ENCODE measurements around the gene IL12A. TPM values are rescaled to one million over a fixed set of nuclear protein-coding genes. Genes with fewer than 3 reads are reported as not detected.

Gene IL12A
- total RNA-seq, 1 donor from 2014 or later: 7.8 TPM

DNA sequence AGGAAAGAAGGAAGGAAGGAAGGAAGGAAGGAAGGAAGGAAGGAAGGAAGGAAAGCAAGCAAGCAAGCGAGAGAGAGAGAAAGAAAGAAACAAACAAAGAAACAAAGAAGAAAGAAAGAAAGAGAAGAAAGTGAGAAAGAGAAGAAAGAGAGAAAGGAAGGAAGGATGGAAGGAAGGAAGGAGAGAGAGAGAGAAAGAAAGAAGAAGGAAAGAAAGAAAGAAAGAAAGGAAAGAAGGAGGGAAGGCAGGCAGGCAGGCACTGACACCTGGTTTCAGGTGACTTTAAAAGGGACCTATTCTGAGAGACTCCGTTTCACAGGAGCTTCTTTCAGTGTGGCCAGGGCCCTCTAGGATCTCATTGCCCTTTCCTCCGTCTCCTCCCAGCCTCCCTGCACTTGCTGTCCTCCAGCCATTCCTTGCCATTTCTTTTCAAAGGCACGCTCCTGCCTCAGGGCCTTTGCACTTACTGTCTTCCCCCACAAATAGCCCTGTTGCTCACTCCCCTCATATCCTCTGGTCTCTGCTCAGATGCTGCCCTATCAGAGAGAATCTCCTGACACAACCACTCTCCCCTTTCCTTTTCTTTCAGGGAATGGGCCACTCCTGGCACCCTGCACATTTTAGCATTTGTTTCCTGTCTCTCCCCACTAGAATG, 31.5 kb downstream of the IL12A start:
- Mint-ChIP-seq H3K4me1 (no peaks in the 10 kb centered on the region), H3K36me3 (ENCODE audit: low read depth) (no peaks in the 10 kb centered on the region), H3K27ac (no peak overlapping the region), H3K27me3 (peaks cover 12% of the 10 kb centered on the region), H3K9me3 (no peaks in the 10 kb centered on the region), H3K4me3 (no peak overlapping the region)
- intact Hi-C loops (cut with micrococcal nuclease): no loop called here
- TF ChIP-seq, protein P1, sequence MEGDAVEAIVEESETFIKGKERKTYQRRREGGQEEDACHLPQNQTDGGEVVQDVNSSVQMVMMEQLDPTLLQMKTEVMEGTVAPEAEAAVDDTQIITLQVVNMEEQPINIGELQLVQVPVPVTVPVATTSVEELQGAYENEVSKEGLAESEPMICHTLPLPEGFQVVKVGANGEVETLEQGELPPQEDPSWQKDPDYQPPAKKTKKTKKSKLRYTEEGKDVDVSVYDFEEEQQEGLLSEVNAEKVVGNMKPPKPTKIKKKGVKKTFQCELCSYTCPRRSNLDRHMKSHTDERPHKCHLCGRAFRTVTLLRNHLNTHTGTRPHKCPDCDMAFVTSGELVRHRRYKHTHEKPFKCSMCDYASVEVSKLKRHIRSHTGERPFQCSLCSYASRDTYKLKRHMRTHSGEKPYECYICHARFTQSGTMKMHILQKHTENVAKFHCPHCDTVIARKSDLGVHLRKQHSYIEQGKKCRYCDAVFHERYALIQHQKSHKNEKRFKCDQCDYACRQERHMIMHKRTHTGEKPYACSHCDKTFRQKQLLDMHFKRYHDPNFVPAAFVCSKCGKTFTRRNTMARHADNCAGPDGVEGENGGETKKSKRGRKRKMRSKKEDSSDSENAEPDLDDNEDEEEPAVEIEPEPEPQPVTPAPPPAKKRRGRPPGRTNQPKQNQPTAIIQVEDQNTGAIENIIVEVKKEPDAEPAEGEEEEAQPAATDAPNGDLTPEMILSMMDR (IDR thresholded peaks at IDR 0.05): no peak
- CTCF ChIA-PET: no interaction called here
- POLR2A ChIA-PET: no interaction called here
- DNase-seq: no peak
- no peak for ATAC-seq (ENCODE audit: low read depth)

DNA sequence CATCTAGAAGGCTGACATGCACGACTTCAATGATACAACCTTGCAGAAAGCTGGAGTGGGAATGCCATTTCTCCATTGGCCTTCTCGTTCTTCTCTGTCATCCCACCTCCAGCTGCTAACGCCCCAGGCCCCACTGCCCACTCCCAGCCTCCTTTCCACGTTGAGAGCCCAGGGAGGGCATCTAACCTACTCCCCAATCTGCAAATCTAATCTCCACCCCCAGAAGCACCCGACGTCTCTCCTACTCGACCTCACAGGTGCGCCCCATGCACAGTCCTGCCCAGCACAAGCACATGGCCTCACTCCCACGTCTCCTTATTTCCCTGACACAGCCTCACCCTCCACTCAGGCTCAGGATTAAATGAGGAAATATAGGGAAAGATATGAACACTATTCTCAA, 33.4 kb downstream of the IL12A start:
- no peak overlapping the region for H3K4me3 Mint-ChIP-seq
- no peaks in the 10 kb centered on the region for H3K9me3 Mint-ChIP-seq
- no peaks in the 10 kb centered on the region for H3K4me1 Mint-ChIP-seq
- peaks cover 12% of the 10 kb centered on the region for H3K27me3 Mint-ChIP-seq
- H3K36me3 Mint-ChIP-seq (ENCODE audit: low read depth): no peaks in the 10 kb centered on the region
- CTCF ChIA-PET: interaction anchor here (0.9 to 1.6 kb wide), 2 partner anchors 11 to 17 kb away, joined by 3 to 4 read pairs; no protein-coding TSS in a partner anchor
- intact Hi-C loops (cut with micrococcal nuclease): no loop called here
- H3K27ac Mint-ChIP-seq: no peak overlapping the region
- POLR2A ChIA-PET: no interaction called here
- TF ChIP-seq, protein P1 (IDR thresholded peaks at IDR 0.05): no peak
- no peak for ATAC-seq (ENCODE audit: low read depth)
- DNase-seq: no peak

DNA sequence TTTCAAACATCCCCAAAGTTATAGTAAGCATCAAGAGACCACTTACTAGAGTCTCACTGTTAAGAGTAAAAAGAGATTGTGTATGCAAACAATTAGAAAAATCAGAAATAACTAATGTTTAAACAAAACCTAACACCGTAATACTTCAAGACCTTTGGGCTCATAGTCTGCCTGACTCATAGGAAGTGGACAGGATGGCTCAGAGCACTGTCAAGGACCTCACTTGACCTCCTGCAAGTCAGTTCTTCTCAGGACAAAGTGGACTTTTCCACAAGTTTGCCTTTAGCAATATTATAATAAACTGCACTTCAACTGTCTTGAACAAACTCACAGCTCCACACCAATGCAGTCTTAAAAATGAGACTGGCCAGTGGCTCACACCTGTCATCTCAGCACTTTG, 34.8 kb downstream of the IL12A start:
- POLR2A ChIA-PET: no interaction called here
- DNase-seq (no peak), ATAC-seq (ENCODE audit: low read depth) (no peak)
- H3K36me3 Mint-ChIP-seq (ENCODE audit: low read depth): no peaks in the 10 kb centered on the region
- H3K4me1 Mint-ChIP-seq: no peaks in the 10 kb centered on the region
- CTCF ChIA-PET: no interaction called here
- no peak overlapping the region for H3K4me3 Mint-ChIP-seq
- intact Hi-C loops (cut with micrococcal nuclease): no loop called here
- TF ChIP-seq, protein P1 (IDR thresholded peaks at IDR 0.05): no peak
- H3K27ac Mint-ChIP-seq: no peak overlapping the region
- peaks cover 12% of the 10 kb centered on the region for H3K27me3 Mint-ChIP-seq
- H3K9me3 Mint-ChIP-seq: no peaks in the 10 kb centered on the region

DNA sequence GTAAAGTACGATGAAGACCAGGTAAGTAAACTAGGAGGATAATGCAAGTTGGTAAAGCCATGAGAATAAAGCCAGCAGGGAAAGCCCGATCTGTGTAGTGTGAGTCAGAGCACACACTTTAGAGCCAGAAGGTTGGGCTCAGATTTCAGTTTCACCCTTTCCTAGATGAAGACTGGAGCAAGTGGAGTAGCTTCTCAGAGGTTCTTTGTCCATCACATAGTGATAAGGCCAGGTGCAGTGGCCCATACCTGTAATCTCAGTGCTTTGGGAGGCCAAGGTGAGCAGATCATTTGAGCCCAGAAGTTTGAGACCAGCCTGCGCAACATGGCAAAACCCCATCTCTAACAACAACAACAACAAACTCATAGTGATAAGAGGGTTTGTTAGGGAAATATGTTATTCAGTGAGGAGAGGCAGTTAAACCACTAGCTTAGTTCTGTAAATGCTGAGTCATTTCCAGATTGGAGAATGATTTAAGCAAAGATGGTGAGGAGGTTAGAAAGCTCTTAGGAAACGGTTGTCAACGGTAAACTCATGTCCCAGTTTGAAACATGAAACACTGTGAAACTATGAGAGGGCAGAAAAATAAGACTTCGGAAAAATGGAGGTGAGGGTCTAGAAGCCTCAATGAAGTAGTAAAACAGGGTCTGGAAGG, 39.0 kb downstream of the IL12A start:
- H3K4me3 Mint-ChIP-seq: no peak overlapping the region
- ChIA-PET POLR2A (no interaction called here), CTCF (no interaction called here)
- peak overlapping the region; percentile 36 for H3K27ac Mint-ChIP-seq
- H3K36me3 Mint-ChIP-seq (ENCODE audit: low read depth): no peaks in the 10 kb centered on the region
- TF ChIP-seq, protein P1 (IDR thresholded peaks at IDR 0.05): no peak
- H3K9me3 Mint-ChIP-seq: no peaks in the 10 kb centered on the region
- intact Hi-C loops (cut with micrococcal nuclease): no loop called here
- no peak for DNase-seq
- no peak for ATAC-seq (ENCODE audit: low read depth)
- no peaks in the 10 kb centered on the region for H3K4me1 Mint-ChIP-seq
- H3K27me3 Mint-ChIP-seq: no peaks in the 10 kb centered on the region

DNA sequence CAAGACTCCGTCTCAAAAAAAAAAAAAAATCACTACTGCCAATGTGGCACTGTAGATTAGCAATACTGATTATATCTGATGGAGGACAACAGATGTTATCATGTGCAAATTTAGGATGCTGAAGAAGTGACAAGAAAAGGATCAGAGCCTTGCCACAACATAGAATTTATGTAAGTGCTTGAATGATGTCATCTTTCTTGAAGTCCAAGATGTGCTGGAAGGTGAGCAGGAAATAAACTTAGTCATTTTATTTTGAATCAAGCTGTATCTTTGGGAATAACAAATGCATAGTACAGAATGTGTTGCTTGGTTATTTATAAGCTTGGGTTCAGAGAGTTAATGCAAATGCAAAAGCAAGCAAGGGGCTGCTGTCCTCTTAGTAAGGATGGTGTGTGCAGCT, 47.1 kb downstream of the IL12A start:
- POLR2A ChIA-PET: no interaction called here
- ATAC-seq (ENCODE audit: low read depth): no peak
- Mint-ChIP-seq H3K4me3 (no peak overlapping the region), H3K4me1 (peaks cover 6% of the 10 kb centered on the region), H3K27ac (no peak overlapping the region), H3K36me3 (ENCODE audit: low read depth) (no peaks in the 10 kb centered on the region), H3K27me3 (peaks cover 25% of the 10 kb centered on the region), H3K9me3 (no peaks in the 10 kb centered on the region)
- DNase-seq: no peak
- CTCF ChIA-PET: no interaction called here
- TF ChIP-seq, protein P1 (IDR thresholded peaks at IDR 0.05): no peak
- intact Hi-C loops (cut with micrococcal nuclease): no loop called here

Measured in activated B cell treated with CpG ODN at 0.5 μM for 24 hours (primary cell).